PC-9 (cell line): ENCODE results near the gene HAGHL. TPM values are rescaled to one million over a fixed set of nuclear protein-coding genes. Genes with fewer than 3 reads are reported as not detected.

Source experiments
- BruUV-seq: library from RNA; stranded (reverse); fragments of 400-500 nt; replicated peaks from 2 replicates; lab custom pipeline; 2021; lab: Mats Ljungman, UMichigan
- CTCF ChIA-PET: fragments of 300-600 bp; sonication (Branson Sonifier 250); formaldehyde crosslinking; loops from one replicate; lab custom pipeline; 2022; ENCODE audit warnings: antibody characterized with exemption; lab: Charles Lee
- POLR2A ChIA-PET: fragments of 300-600 bp; sonication (Branson Sonifier 250); formaldehyde crosslinking; loops from one replicate; lab custom pipeline; 2022; ENCODE audit warnings: antibody characterized with exemption; ENCODE audit not compliant: unreplicated experiment; lab: Charles Lee
- DNase-seq, 2 experiments: peaks; one replicate each; pipeline versions ENCODE4 v3.0.0 to v3.0.0-alpha.2; 2015 to 2022; ENCODE audit warnings: mixed read lengths in 1 of 2
- H2AFZ ChIP-seq: fragments of 200-600 bp; sonication (generic); 2 replicates; pipeline ENCODE4 v1.8.1; 2017; ENCODE audit warnings: antibody characterized with exemption
- H3F3A ChIP-seq: fragments of 200-600 bp; sonication (generic); 2 replicates; pipeline ENCODE4 v1.8.1; 2017; ENCODE audit warnings: antibody characterized with exemption, mild to moderate bottlenecking, low read depth; ENCODE audit not compliant: insufficient read depth
- H3K27ac ChIP-seq: fragments of 200-600 bp; sonication (generic); 2 replicates; pipeline ENCODE4 v1.6.1; 2016; ENCODE audit warnings: mixed run types
- H3K27me3 ChIP-seq: fragments of 200-600 bp; sonication (generic); 2 replicates; pipeline ENCODE4 v1.6.1; 2016; ENCODE audit warnings: low read depth, mixed run types; ENCODE audit not compliant: insufficient read depth
- H3K36me3 ChIP-seq: fragments of 200-600 bp; sonication (generic); 2 replicates; pipeline ENCODE4 v1.6.1; 2016; ENCODE audit warnings: low read depth, mixed run types
- H3K4me1 ChIP-seq: fragments of 200-600 bp; sonication (generic); replicated peaks from 2 replicates; pipeline ENCODE4 v1.6.1; 2016; ENCODE audit warnings: mixed run types; ENCODE audit not compliant: insufficient read depth
- H3K4me2 ChIP-seq: fragments of 200-600 bp; sonication (generic); 2 replicates; pipeline ENCODE4 v1.6.1; 2017; ENCODE audit warnings: mixed run types
- H3K4me3 ChIP-seq: fragments of 200-600 bp; sonication (generic); 2 replicates; pipeline ENCODE4 v1.6.1; 2016; ENCODE audit warnings: mixed run types
- H3K79me2 ChIP-seq: fragments of 200-600 bp; sonication (generic); 2 replicates; pipeline ENCODE4 v1.6.1; 2017; ENCODE audit warnings: low read depth, mixed run types
- H3K9me2 ChIP-seq: fragments of 200-600 bp; sonication (generic); 2 replicates; pipeline ENCODE4 v1.8.1; 2017; ENCODE audit warnings: mild to moderate bottlenecking; ENCODE audit not compliant: insufficient read depth
- H3K9me3 ChIP-seq: fragments of 200-600 bp; sonication (generic); 2 replicates; pipeline ENCODE4 v1.8.1; 2016; ENCODE audit warnings: low read depth; ENCODE audit not compliant: insufficient read depth
- H4K20me1 ChIP-seq: fragments of 200-600 bp; sonication (generic); 2 replicates; pipeline ENCODE4 v1.8.1; 2017; ENCODE audit not compliant: insufficient read depth
- CTCF ChIP-seq: fragments of 200-600 bp; sonication (generic); conservative IDR thresholded peaks from 2 replicates; pipeline ENCODE4 v1.6.1; 2017; ENCODE audit warnings: mixed run types, antibody characterized with exemption, mild to moderate bottlenecking, moderate library complexity
- EZH2 ChIP-seq: fragments of 200-600 bp; sonication (generic); IDR thresholded peaks from 2 replicates; pipeline ENCODE4 v1.8.0; 2017; ENCODE audit warnings: antibody characterized with exemption, low read depth
- intact Hi-C: fragments of 100-400 bp; cut with micrococcal nuclease; formaldehyde crosslinking; loops from one replicate; pipeline ENCODE4 v1.10.0; 2022; ENCODE audit not compliant: unreplicated experiment
- total RNA-seq: library from RNA; stranded (reverse); gene quantifications from 2 replicates; pipeline ENCODE4 v1.2.3, GENCODE V29; 2021

HAGHL gene
- total RNA-seq, 1 experiment from 2014 or later, result 31.0 TPM

GRCh38 chr16:754656-755055, 27.8 kb downstream of the HAGHL start:
- H3K4me2 ChIP-seq, result no peak overlapping the region
- DNase-seq, result no peak
- H3K27me3 ChIP-seq, result no peaks in the 10 kb centered on the region
- H3K4me3 ChIP-seq, result no peak overlapping the region
- no peak for TF ChIP-seq EZH2
- TF ChIP-seq CTCF, result no peak
- H2AFZ ChIP-seq, result no peak overlapping the region
- ChIA-PET CTCF (no interaction called here), POLR2A (no interaction called here)
- no peaks in the 10 kb centered on the region; the same call in 1 of the 2 replicates for H4K20me1 ChIP-seq
- no peak overlapping the region for H3K27ac ChIP-seq
- no peaks in the 10 kb centered on the region for H3K36me3 ChIP-seq
- H3F3A ChIP-seq, result peaks cover 4% of the 10 kb centered on the region; the same call in 1 of the 2 replicates
- no peaks in the 10 kb centered on the region for H3K79me2 ChIP-seq
- no peaks in the 10 kb centered on the region for H3K9me2 ChIP-seq
- intact Hi-C loops, result no loop called here
- H3K4me1 ChIP-seq, result no peaks in the 10 kb centered on the region
- no peaks in the 10 kb centered on the region for H3K9me3 ChIP-seq
- BruUV-seq, result no TSS peak

GRCh38 chr16:756428-756827, 29.5 kb downstream of the HAGHL start:
- Histone ChIP-seq H3K27ac (no peak overlapping the region), H3K4me2 (no peak overlapping the region), H4K20me1 (no peaks in the 10 kb centered on the region; the same call in 1 of the 2 replicates), H3K9me2 (no peaks in the 10 kb centered on the region), H3K79me2 (no peaks in the 10 kb centered on the region), H3K36me3 (no peaks in the 10 kb centered on the region), H3K9me3 (no peaks in the 10 kb centered on the region), H3F3A (peaks cover 4% of the 10 kb centered on the region; the same call in 1 of the 2 replicates), H3K27me3 (no peaks in the 10 kb centered on the region), H3K4me3 (no peak overlapping the region), H3K4me1 (peaks cover 14% of the 10 kb centered on the region), H2AFZ (no peak overlapping the region)
- BruUV-seq, result no TSS peak
- CTCF ChIA-PET, result no interaction called here
- POLR2A ChIA-PET, result no interaction called here
- DNase-seq, result no peak
- TF ChIP-seq EZH2 (no peak), CTCF (no peak)
- intact Hi-C loops, result no loop called here

- no peaks in the 10 kb centered on the region for H3K9me2 ChIP-seq
- TF ChIP-seq CTCF (no peak), EZH2 (no peak)
- peaks cover 16% of the 10 kb centered on the region for H3K4me1 ChIP-seq
- TSS peak; percentile 58 for BruUV-seq
- peak in 1 of 2 experiments; percentile 77 for DNase-seq
- peaks cover 4% of the 10 kb centered on the region; the same call in 1 of the 2 replicates for H3F3A ChIP-seq
- H3K79me2 ChIP-seq, result no peaks in the 10 kb centered on the region
- H3K9me3 ChIP-seq, result no peaks in the 10 kb centered on the region
- intact Hi-C loops, result no loop called here
- no peaks in the 10 kb centered on the region for H4K20me1 ChIP-seq
- CTCF ChIA-PET, result interaction anchor here (0.6 to 2.1 kb wide), 2 partner anchors 43 to 47 kb away, joined by 3 to 7 read pairs; no protein-coding TSS in a partner anchor
- H3K27me3 ChIP-seq, result no peaks in the 10 kb centered on the region
- POLR2A ChIA-PET, result interaction anchor here (0.6 to 1.7 kb wide), 3 partner anchors 10 to 86 kb away, joined by 3 to 41 read pairs (median 9); partner anchors contain the start of genes CHTF18 and RPUSD1
- H3K4me2 ChIP-seq, result no peak overlapping the region
- no peaks in the 10 kb centered on the region for H3K36me3 ChIP-seq
- no peak overlapping the region for H2AFZ ChIP-seq
- no peak overlapping the region for H3K4me3 ChIP-seq
- no peak overlapping the region for H3K27ac ChIP-seq
Measured at GRCh38 chr16:759110-759910, 32.4 kb downstream of the HAGHL start.
